Measurements from ENCODE around the gene ARL8A.

GRCh38 chr1:202112859-202113689 is 31.5 kb downstream of the ARL8A start:
- TF ChIP-seq, protein P1, sequence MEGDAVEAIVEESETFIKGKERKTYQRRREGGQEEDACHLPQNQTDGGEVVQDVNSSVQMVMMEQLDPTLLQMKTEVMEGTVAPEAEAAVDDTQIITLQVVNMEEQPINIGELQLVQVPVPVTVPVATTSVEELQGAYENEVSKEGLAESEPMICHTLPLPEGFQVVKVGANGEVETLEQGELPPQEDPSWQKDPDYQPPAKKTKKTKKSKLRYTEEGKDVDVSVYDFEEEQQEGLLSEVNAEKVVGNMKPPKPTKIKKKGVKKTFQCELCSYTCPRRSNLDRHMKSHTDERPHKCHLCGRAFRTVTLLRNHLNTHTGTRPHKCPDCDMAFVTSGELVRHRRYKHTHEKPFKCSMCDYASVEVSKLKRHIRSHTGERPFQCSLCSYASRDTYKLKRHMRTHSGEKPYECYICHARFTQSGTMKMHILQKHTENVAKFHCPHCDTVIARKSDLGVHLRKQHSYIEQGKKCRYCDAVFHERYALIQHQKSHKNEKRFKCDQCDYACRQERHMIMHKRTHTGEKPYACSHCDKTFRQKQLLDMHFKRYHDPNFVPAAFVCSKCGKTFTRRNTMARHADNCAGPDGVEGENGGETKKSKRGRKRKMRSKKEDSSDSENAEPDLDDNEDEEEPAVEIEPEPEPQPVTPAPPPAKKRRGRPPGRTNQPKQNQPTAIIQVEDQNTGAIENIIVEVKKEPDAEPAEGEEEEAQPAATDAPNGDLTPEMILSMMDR (conservative IDR thresholded peaks at IDR 0.05; ENCODE audit: low read depth, low read length), result no peak
- TF ChIP-seq MAFK (IDR thresholded peaks at IDR 0.05; ENCODE audit: low read depth, low read length) (no peak), POLR2A (IDR thresholded peaks at IDR 0.05; ENCODE audit: low read depth, low read length) (no peak), MXI1 (IDR thresholded peaks at IDR 0.05; ENCODE audit: borderline replicate concordance, low read depth, low read length) (no peak)

Measured in IMR-90 (cell line).